GM18499 (cell line): ENCODE results near the gene SRC.

Experiments
- ATAC-seq: cut with Tn5 transposase; IDR thresholded peaks from one replicate; pipeline ENCODE4 v1.9.1; 2021; ENCODE audit warnings: moderate number of reproducible peaks; ENCODE audit not compliant: insufficient read depth, unreplicated experiment

The SRC gene

GRCh38 chr20:37348792-37349516 is 3.0 kb downstream of the SRC start:
- ATAC-seq = no peak

- ATAC-seq = no peak
Observed at GRCh38 chr20:37349517-37350491, 3.9 kb downstream of the SRC start.

GRCh38 chr20:37350649-37351574 is 5.0 kb downstream of the SRC start:
- ATAC-seq = no peak

GRCh38 chr20:37351689-37352607 is 6.0 kb downstream of the SRC start:
- no peak for ATAC-seq

GRCh38 chr20:37352608-37352980 is 6.7 kb downstream of the SRC start:
- ATAC-seq = no peak

GRCh38 chr20:37353285-37353849 is 7.4 kb downstream of the SRC start:
- ATAC-seq = no peak

GRCh38 chr20:37354210-37355195 is 8.6 kb downstream of the SRC start:
- ATAC-seq = no peak

- no peak for ATAC-seq
Observed at GRCh38 chr20:37355252-37356180, 9.6 kb downstream of the SRC start.

GRCh38 chr20:37356387-37356786 is 10.4 kb downstream of the SRC start:
- ATAC-seq = no peak

GRCh38 chr20:37356961-37357371 is 11.0 kb downstream of the SRC start:
- ATAC-seq = no peak

GRCh38 chr20:37357481-37358365 is 11.8 kb downstream of the SRC start:
- ATAC-seq = no peak

- ATAC-seq = no peak
Observed at GRCh38 chr20:37358366-37359150, 12.6 kb downstream of the SRC start.

GRCh38 chr20:37359331-37359730 is 13.4 kb downstream of the SRC start:
- ATAC-seq = no peak

GRCh38 chr20:37359836-37360235 is 13.9 kb downstream of the SRC start:
- no peak for ATAC-seq
